Activated CD8-positive, alpha-beta memory T cell treated with anti-CD3 and anti-CD28 coated beads for 48 hours (primary cell): ENCODE measurements around the gene CLCF1.

Source experiments
- DNase-seq, 3 experiments: peaks; one replicate each; pipeline ENCODE4 v3.0.0-alpha.2; 2020; ENCODE audit warnings: low read depth in 2 of 3, low spot score in 2 of 3

Gene CLCF1

GRCh38 chr11:67396587-67397389 lies 23.4 kb upstream of the CLCF1 start:
- no peak for DNase-seq

GRCh38 chr11:67396259-67396581 lies 22.8 kb upstream of the CLCF1 start:
- DNase-seq: no peak

- DNase-seq: no peak
These were observed 22.3 kb upstream of the CLCF1 start for GRCh38 chr11:67395555-67396258.

GRCh38 chr11:67393990-67394389 lies 20.6 kb upstream of the CLCF1 start:
- DNase-seq: no peak

- DNase-seq: no peak
These were observed 20.0 kb upstream of the CLCF1 start for GRCh38 chr11:67393437-67393836.

DNA sequence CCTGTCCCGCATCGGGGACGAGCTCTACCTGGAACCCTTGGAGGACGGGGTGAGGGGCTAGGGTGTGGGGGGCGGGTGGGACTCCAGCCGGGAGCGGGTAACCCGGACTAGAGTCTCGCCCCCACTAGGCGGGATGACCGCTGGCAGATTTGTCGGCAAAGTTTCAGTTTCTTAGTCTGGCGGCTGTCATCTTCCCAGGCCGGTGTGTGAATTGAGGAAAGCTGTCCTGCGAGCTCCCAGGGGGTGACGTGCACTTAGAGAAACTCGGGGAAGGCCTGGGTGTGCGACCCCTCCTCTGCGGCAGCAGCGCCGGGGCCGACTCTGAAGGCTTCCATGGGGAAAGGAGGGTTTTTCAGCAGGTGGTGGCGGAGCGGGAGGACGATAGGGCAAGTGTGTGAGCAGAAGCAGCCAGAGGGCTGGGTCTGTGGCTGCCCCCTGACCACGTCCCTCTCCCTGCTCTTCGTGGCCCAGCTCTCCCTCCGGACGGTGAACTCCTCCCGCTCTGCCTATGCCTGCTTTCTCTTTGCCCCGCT lies 18.9 kb upstream of the CLCF1 start:
- DNase-seq: no peak

DNA sequence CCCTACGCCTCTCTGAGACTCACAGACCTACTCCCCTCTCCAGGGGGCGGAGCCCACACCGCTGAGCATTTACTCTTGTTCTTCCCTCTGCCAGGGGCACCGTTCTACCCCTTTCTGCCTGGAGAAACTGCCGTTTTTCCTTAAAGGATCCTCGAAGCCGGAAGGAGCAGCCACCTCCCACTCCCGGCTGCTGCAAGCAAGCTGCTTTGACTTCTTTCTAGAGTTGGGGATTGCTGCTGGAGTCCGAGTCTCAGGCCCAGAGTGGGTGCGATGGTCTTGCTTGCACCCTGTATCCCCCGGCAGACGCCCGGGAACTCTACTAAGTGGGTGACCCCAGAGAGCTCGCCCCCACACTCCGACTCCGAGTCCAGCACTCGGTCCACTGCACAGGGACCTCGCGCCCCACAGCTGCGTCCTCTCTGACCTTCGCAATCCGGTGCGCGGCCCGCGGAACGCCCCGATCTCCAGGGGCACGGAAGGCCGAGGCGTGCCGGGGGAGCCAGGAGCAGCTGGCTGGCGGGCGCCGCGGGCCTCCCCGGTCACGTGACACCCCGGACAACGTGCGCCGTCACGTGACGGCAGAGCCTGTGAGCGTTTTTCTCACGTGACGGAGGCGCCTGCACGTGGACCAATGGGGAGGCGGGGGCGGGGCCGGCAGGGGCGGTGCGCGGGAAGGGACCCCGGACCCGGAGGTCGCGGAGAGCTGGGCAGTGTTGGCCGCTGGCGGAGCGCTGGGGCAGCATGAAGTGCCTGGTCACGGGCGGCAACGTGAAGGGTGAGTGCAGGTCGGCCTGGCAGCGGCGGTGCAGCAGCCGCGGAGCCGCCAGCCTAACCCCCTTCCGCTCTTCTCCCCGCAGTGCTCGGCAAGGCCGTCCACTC lies 18.1 kb upstream of the CLCF1 start, which contains the start of gene RAD9A:
RAD9A (plus strand) TSS at position 683 of the 879 bp plus-strand sequence; CDS start at position 742, 59 bp downstream.
- DNase-seq: peak; percentile 84 to 91 (median 85)

DNA sequence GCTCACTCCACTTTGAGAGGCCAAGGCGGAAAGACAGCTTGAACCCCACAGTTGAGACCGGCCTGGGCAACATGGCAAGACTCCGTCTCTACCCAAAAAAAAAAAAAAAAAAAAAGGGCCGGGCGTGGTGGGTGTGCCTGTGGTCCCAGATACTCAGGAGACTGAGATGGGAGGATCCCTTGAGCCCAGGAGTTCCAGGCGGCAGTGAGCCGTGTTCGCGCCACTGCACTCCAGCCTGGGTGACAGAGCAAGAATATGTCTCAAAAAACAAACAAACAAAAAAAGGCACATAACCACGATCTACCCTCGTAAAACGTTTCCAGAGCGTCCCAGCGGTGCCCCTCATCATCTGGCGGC lies 17.5 kb upstream of the CLCF1 start:
- DNase-seq: no peak

DNA sequence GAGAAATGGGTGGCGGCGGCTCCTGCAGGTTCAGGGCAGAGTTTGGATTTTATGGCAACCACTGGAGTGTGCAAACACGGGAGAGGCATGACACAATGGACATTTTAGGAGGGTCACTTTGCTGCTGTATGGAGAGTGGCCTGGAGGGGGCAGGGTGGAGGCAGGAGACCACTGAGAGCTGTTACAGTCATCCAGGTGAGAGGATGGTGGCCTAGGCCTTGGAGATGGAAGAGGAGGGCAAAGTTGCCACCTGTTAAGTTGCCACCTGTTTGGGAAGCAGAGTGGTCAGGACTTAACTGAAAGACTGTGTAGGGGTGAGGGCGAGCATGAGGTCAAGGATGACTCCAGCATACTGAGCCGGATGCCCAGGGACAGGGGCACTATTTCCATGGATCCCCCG lies 16.1 kb upstream of the CLCF1 start:
- DNase-seq: no peak

DNA sequence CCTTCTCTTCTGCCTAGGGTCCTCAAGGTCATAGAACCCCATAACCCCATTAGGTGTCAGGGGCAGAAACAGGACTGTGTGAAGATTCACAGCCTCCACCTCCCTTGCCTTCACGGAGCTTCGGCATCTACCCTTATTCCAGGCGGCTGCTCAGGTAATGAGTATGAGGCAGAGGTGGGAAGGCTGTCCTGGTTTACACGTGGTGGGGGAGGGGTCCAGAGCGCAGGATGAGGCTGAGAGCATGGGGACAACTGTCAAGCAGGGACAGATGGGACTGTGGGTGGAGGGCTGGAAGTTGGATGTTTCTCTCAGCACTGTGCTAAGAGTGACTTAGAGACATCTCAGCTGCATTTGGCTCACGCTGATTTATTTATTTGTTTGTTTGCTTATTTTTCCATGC lies 14.1 kb upstream of the CLCF1 start:
- no peak for DNase-seq

DNA sequence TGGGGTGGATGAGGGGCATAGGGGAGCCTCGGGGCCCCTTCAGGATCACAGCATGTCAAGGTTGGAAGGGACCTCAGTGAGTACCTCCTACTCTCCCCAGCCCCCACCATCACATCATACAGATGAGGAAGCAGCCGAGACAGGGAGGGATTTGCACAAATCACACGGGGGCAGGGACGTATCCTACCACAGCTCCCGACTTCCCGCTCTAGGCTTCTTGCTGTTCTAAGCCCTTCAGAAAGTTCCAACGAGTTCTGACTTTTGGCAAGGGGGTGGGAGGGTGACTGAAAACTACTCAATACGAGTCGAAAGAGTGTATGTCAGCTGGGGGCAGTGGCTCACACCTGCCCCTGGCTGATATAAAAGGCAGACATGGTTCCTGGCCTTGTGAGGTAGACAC lies 13.7 kb upstream of the CLCF1 start:
- DNase-seq: no peak

DNA sequence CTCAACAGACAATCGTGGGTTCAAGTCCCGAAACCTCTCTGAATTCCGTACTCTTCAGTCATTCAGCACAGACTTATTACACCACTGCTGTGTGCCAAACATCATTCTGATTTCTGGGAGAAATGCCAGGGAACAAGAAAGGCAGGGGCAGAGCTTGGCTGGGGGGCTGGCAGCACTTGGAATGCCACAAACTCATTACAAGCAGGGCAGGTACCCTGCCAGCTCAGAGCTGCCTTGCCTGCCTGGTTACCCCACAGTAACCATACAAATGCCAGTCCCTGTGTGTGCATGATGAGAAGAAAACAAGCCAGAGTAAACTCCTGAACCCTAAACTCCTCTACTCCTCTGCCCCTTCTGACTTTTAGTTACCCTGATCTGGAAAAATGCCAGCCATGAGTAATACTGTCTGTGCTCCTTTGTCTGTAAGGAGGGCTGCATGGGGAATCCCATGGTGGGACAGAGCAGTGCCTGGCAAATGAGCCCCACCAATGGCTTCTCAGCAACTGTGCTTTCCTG lies 11.5 kb upstream of the CLCF1 start:
- DNase-seq: no peak

DNA sequence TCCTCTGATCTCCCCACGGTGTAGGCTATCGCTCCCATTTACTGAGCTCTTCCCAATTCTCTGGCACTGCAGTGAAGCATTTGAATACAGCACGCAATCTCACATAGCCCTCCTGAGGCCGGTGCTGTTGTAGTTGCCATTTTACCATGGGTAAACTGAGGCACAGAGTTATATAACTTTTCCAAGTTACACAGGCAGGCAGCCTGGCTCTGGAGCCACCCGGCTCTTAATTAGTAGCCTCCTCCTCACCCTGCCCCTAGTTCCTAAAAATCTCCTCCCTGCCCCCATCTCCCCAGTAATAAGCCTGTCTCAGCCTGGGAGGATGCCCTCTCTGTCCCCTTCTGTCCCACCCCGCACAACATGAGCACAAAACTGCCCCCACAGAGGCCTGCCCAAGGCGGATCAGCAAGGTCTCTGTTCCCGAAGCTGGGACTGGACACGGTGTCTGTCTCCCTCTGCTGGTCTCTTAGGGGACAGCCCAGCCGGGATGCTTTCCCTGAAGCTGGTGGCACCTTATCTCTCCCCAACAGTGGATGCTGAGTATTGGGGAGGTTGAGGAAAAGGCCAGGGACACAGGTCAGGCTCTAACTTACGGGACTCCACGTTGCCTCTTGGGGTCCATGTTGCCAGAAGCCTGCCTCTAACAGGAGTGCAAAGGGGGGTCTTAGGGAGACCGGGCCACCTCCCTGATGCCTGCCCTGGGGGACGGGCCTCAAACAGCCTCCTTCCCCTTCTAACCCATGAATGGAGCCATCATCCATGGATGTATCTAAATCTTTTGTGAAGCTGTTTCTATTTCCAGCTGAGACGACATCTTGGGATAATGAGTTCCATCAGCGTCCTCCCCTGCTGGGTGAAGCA lies 9.1 kb upstream of the CLCF1 start:
- DNase-seq: peak in 1 of 3 experiments; percentile 68

DNA sequence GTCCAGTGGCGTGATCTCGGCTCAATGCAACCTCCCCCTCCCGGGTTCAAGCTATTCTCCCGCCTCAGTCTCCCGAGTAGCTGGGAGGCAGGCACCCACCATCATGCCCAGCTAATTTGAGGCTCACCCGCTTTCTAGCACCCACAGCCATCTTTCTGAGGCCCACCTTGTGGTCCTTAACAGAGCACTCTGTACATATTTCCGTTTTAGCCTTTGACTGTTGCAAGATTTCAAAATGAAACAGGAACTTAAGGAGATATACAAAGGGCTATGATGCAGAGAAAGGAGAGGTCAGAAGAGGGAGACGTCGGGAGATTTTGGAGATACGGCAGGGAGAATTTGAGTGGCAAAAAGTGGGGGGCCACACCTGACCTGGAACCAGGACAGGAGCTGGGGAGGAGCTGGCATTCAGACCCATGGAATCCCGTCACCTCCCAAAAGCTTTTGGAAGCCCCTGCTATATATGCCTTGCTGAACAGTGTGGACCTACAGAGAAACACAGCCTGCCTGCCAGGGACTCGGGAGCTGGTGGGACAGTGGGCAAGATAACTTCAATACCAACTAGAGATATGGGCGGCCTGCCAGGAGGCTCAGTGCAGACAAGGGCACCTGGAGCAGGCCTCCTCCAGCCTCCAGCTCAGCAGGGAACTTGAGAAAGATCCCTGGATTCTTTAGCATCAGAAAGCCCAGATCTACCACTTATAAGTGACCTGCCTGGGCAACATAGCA lies 8.0 kb upstream of the CLCF1 start:
- DNase-seq: no peak

- no peak for DNase-seq
These were observed 6.0 kb upstream of the CLCF1 start for GRCh38 chr11:67379061-67380058.

GRCh38 chr11:67378544-67378943 lies 5.1 kb upstream of the CLCF1 start:
- no peak for DNase-seq

- no peak for DNase-seq
These were observed 3.7 kb upstream of the CLCF1 start for GRCh38 chr11:67376873-67377808.
